Peyer's patch (tissue), 4 donors: Measurements from ENCODE around the gene RAB40C. TPM values are rescaled to one million over a fixed set of nuclear protein-coding genes. Genes with fewer than 3 reads are reported as not detected.

Source experiments
- DNase-seq, 3 donors: peaks; one replicate each; pipeline ENCODE4 v3.0.0-alpha.2; 2017 to 2019
- H3K27ac ChIP-seq, 4 donors: fragments of 200-600 bp; sonication (generic); one replicate each; pipeline ENCODE4 v1.5.1; 2016 to 2019
- H3K27me3 ChIP-seq, 2 donors: fragments of 200-600 bp; sonication (generic); one replicate each; pipeline ENCODE4 v1.5.1; 2019
- H3K36me3 ChIP-seq, 3 donors: fragments of 200-600 bp; sonication (generic); one replicate each; pipeline ENCODE4 v1.5.1; 2016 to 2019
- H3K4me1 ChIP-seq, 4 donors: fragments of 200-600 bp; sonication (generic); one replicate each; pipeline ENCODE4 v1.5.1; 2016 to 2019
- H3K4me3 ChIP-seq, 4 donors: fragments of 200-600 bp; sonication (generic); 1 replicate in 3 of 4; 2 replicates in 1 of 4; pipeline ENCODE4 v1.5.1; 2016 to 2019; ENCODE audit warnings: mild to moderate bottlenecking in 1 of 4
- H3K9me3 ChIP-seq, 4 donors: fragments of 200-600 bp; sonication (generic); one replicate each; pipeline ENCODE4 v1.5.1; 2016 to 2019; ENCODE audit warnings: mild to moderate bottlenecking in 1 of 4
- POLR2A ChIP-seq, 2 donors: fragments of 450-650 bp; IDR thresholded peaks; one replicate each; pipeline ENCODE4 v1.5.1; 2017; ENCODE audit warnings: antibody characterized with exemption in 2 of 2, mild to moderate bottlenecking in 2 of 2, moderate library complexity in 2 of 2
- total RNA-seq, 4 donors: library from RNA; depleted of rRNA; stranded (reverse); fragments of >200 nt; gene quantifications; one replicate each; pipeline ENCODE4 v1.1.0, GENCODE V29; 2016
- TF ChIP-seq, protein P1 (sequence below), 6 experiments: fragments of 450-650 bp in 4 of 6; fragments of 200-600 bp in 2 of 6; sonication (generic) in 1 of 6; IDR thresholded peaks; one replicate each; pipeline ENCODE4 v1.5.1; 2017 to 2019; ENCODE audit warnings: antibody characterized with exemption in 6 of 6, mild to moderate bottlenecking in 3 of 6, moderate library complexity in 1 of 6

Gene RAB40C
- total RNA-seq, 4 donors from 2014 or later: 27.2 to 83.6 (median 62.7) TPM

- peaks cover 0 to 6% (median 0%) of the 10 kb centered on the region in 4 donors for H3K4me1 ChIP-seq
- H3K36me3 ChIP-seq: peaks cover 0 to 17% (median 0%) of the 10 kb centered on the region in 3 donors
- no peak for DNase-seq
Observed at GRCh38 chr16:576197-576822, 13.6 kb upstream of the RAB40C start.

GRCh38 chr16:576823-577201 is 13.1 kb upstream of the RAB40C start:
- Histone ChIP-seq H3K4me1 (peaks cover 0 to 6% (median 0%) of the 10 kb centered on the region in 4 donors), H3K4me3 (no peak overlapping the region), H3K27me3 (no peaks in the 10 kb centered on the region), H3K27ac (no peak overlapping the region), H3K9me3 (no peaks in the 10 kb centered on the region), H3K36me3 (peaks cover 0 to 17% (median 0%) of the 10 kb centered on the region in 3 donors)
- DNase-seq: no peak
- no peak for TF ChIP-seq POLR2A (IDR thresholded peaks at IDR 0.05)
- TF ChIP-seq, protein P1, sequence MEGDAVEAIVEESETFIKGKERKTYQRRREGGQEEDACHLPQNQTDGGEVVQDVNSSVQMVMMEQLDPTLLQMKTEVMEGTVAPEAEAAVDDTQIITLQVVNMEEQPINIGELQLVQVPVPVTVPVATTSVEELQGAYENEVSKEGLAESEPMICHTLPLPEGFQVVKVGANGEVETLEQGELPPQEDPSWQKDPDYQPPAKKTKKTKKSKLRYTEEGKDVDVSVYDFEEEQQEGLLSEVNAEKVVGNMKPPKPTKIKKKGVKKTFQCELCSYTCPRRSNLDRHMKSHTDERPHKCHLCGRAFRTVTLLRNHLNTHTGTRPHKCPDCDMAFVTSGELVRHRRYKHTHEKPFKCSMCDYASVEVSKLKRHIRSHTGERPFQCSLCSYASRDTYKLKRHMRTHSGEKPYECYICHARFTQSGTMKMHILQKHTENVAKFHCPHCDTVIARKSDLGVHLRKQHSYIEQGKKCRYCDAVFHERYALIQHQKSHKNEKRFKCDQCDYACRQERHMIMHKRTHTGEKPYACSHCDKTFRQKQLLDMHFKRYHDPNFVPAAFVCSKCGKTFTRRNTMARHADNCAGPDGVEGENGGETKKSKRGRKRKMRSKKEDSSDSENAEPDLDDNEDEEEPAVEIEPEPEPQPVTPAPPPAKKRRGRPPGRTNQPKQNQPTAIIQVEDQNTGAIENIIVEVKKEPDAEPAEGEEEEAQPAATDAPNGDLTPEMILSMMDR (IDR thresholded peaks at IDR 0.05): no peak

More at GRCh38 chr16:576197-576822, 13.6 kb upstream of the RAB40C start:
- Histone ChIP-seq H3K4me3 (no peak overlapping the region), H3K27ac (no peak overlapping the region), H3K9me3 (no peaks in the 10 kb centered on the region), H3K27me3 (no peaks in the 10 kb centered on the region)
- TF ChIP-seq, protein P1 (IDR thresholded peaks at IDR 0.05): no peak
- no peak for TF ChIP-seq POLR2A (IDR thresholded peaks at IDR 0.05)

DNA sequence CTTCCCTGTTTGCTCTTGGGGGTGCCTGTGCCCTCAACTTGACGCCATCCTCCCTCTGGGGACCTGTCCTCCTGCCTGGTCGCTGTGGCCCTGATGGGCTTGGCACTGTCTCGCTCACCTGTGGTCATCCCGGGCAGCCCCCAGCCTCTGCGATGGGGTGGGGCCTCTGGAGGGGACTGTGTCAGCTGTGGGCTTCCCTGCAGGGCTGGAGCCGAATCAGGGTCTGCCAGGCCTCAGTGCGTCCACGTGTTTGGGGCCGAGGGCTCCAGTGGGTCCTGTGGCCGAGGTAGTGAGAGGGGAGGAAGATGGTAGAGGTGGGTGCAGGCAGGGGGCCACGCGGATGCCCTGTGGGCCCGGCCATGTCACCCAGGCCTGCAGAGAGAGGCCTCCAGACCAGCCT is 12.1 kb upstream of the RAB40C start:
- H3K36me3 ChIP-seq: peaks cover 0 to 17% (median 0%) of the 10 kb centered on the region in 3 donors
- TF ChIP-seq, protein P1 (IDR thresholded peaks at IDR 0.05): no peak
- TF ChIP-seq POLR2A (IDR thresholded peaks at IDR 0.05): no peak
- no peaks in the 10 kb centered on the region for H3K9me3 ChIP-seq
- H3K27ac ChIP-seq: no peak overlapping the region
- H3K27me3 ChIP-seq: no peaks in the 10 kb centered on the region
- H3K4me3 ChIP-seq: no peak overlapping the region
- DNase-seq: no peak
- H3K4me1 ChIP-seq: peaks cover 0 to 6% (median 0%) of the 10 kb centered on the region in 4 donors

DNA sequence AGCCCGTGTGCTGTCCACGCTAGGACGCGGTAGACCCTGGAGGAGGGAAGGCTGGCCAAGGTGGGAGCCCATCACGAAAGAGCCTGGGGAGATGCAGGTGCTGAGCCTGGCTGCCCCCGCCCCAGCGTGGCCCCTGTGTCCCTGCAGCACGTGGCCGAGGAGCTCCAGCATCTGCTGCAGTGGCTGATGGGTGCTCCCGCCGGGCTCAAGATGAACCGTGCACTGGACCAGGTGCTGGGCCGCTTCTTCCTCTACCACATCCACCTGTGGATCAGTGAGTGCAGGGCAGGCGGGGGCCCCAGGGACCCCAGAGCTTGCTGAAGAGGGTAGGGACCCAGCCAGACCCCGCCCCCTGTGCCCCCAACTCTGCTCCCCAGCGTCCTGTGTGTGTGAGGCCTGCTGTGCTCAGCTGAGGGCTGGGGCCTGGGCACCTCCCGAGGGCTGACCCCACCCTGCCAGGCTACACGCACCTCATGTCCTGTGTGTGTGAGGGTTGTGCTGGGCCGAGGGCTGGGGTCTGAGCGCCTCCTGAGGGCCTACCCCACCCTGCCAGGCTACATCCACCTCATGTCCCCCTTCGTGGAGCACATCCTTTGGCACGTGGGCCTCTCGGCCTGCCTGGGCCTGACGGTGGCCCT is 11.5 kb upstream of the RAB40C start:
- H3K27ac ChIP-seq: no peak overlapping the region
- no peak overlapping the region for H3K4me3 ChIP-seq
- DNase-seq: no peak
- peaks cover 0 to 6% (median 0%) of the 10 kb centered on the region in 4 donors for H3K4me1 ChIP-seq
- peaks cover 0 to 17% (median 0%) of the 10 kb centered on the region in 3 donors for H3K36me3 ChIP-seq
- TF ChIP-seq, protein P1 (IDR thresholded peaks at IDR 0.05): no peak
- TF ChIP-seq POLR2A (IDR thresholded peaks at IDR 0.05): no peak
- H3K27me3 ChIP-seq: no peaks in the 10 kb centered on the region
- no peaks in the 10 kb centered on the region for H3K9me3 ChIP-seq

DNA sequence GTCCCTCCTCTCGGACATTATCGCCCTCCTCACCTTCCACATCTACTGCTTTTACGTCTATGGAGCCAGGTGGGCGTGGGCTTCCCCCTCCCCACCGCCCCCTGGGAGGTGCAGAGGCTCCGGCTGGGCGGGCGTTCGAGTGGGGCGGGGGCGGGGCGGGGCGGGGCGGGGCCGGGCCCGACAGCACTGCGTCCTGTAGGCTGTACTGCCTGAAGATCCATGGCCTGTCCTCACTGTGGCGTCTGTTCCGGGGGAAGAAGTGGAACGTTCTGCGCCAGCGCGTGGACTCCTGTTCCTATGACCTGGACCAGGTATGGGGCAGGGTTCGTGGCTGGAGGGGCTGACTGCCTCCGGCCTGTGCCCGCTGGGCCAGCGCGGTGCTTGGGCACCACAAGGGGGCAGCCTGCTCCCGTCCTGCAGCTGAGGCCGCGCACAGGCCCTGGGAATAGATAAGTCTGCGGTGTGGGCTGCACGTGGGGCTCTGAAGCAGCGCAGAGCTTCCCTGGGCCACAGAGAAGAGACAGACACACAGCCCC is 10.9 kb upstream of the RAB40C start:
- H3K27ac ChIP-seq: no peak overlapping the region
- H3K9me3 ChIP-seq: no peaks in the 10 kb centered on the region
- TF ChIP-seq, protein P1 (IDR thresholded peaks at IDR 0.05): peak; percentile 65 to 98 (median 91)
- no peak for TF ChIP-seq POLR2A (IDR thresholded peaks at IDR 0.05)
- H3K27me3 ChIP-seq: no peaks in the 10 kb centered on the region
- H3K4me3 ChIP-seq: peak overlapping the region in 2 of 4 donors; percentile 20 to 26
- DNase-seq: peak; percentile 60 to 90 (median 89)
- H3K4me1 ChIP-seq: peaks cover 0 to 6% (median 0%) of the 10 kb centered on the region in 4 donors
- H3K36me3 ChIP-seq: peaks cover 0 to 13% (median 0%) of the 10 kb centered on the region in 3 donors
